Left ventricle myocardium inferior (tissue), 1 donor: ENCODE measurements around the gene PTPN3. TPM values are rescaled to one million over a fixed set of nuclear protein-coding genes. Genes with fewer than 3 reads are reported as not detected.

ENCODE experiments used
- DNase-seq: peaks from one replicate; pipeline ENCODE4 v3.0.0-alpha.2; 2020
- H3K27ac ChIP-seq: fragments of 200-600 bp; replicated peaks from 2 replicates; pipeline ENCODE4 v1.8.0; 2021
- H3K27me3 ChIP-seq: fragments of 200-600 bp; 2 replicates; pipeline ENCODE4 v1.8.0; 2021; ENCODE audit warnings: low read depth
- H3K36me3 ChIP-seq: fragments of 200-600 bp; 2 replicates; pipeline ENCODE4 v1.8.0; 2021
- H3K4me1 ChIP-seq: fragments of 200-600 bp; 2 replicates; pipeline ENCODE4 v1.8.0; 2021
- H3K4me3 ChIP-seq: fragments of 200-600 bp; 2 replicates; pipeline ENCODE4 v1.8.0; 2021; ENCODE audit warnings: mild to moderate bottlenecking, moderate library complexity
- H3K9me3 ChIP-seq: fragments of 200-600 bp; replicated peaks from 2 replicates; pipeline ENCODE4 v1.8.0; 2021
- CTCF ChIP-seq: fragments of 200-600 bp; IDR thresholded peaks from 2 replicates; pipeline ENCODE4 v1.8.0; 2021; ENCODE audit warnings: antibody characterized with exemption, mild to moderate bottlenecking, borderline replicate concordance
- intact Hi-C: fragments of 100-400 bp; cut with micrococcal nuclease; formaldehyde crosslinking; loops from one replicate; pipeline ENCODE4 v1.11.0; 2022
- total RNA-seq: library from RNA; stranded (reverse); fragmentation: NEBNext Ultra II Directional; extraction: Animal tissue kit (Norgen Biotek cat#: 25700); gene quantifications from one replicate; pipeline ENCODE4 v1.2.1, GENCODE V29; 2021
- donor health status: DM: no; HTN: yes; CAD: no; lungs with severe emphysema.

The PTPN3 gene
- total RNA-seq, 1 donor from 2014 or later = 27.4 TPM

- intact Hi-C loops = no loop called here
- Histone ChIP-seq H3K9me3 (no peaks in the 10 kb centered on the region), H3K27me3 (no peaks in the 10 kb centered on the region), H3K36me3 (no peaks in the 10 kb centered on the region), H3K27ac (no peak overlapping the region), H3K4me1 (no peaks in the 10 kb centered on the region), H3K4me3 (no peak overlapping the region)
- TF ChIP-seq CTCF = no peak
- no peak for DNase-seq
Observed at GRCh38 chr9:109487247-109487646, 10.9 kb downstream of the PTPN3 start.

GRCh38 chr9:109483744-109484429 is 14.2 kb downstream of the PTPN3 start:
- no peaks in the 10 kb centered on the region for H3K36me3 ChIP-seq
- DNase-seq = no peak
- intact Hi-C loops = no loop called here
- H3K4me1 ChIP-seq = no peaks in the 10 kb centered on the region
- H3K4me3 ChIP-seq = no peak overlapping the region
- no peaks in the 10 kb centered on the region for H3K9me3 ChIP-seq
- TF ChIP-seq CTCF = no peak
- no peak overlapping the region for H3K27ac ChIP-seq
- H3K27me3 ChIP-seq = no peaks in the 10 kb centered on the region

GRCh38 chr9:109482391-109482916 is 15.7 kb downstream of the PTPN3 start:
- no peaks in the 10 kb centered on the region for H3K36me3 ChIP-seq

GRCh38 chr9:109481856-109482255 is 16.3 kb downstream of the PTPN3 start:
- H3K36me3 ChIP-seq = no peaks in the 10 kb centered on the region
- peaks cover 10% of the 10 kb centered on the region for H3K4me1 ChIP-seq
- TF ChIP-seq CTCF = no peak
- no peaks in the 10 kb centered on the region for H3K27me3 ChIP-seq
- DNase-seq = no peak
- no peak overlapping the region for H3K4me3 ChIP-seq
- intact Hi-C loops = no loop called here
- no peak overlapping the region for H3K27ac ChIP-seq
- H3K9me3 ChIP-seq = no peaks in the 10 kb centered on the region

More at GRCh38 chr9:109482391-109482916, 15.7 kb downstream of the PTPN3 start:
- DNase-seq = no peak
- Histone ChIP-seq H3K27ac (no peak overlapping the region), H3K4me1 (peaks cover 4% of the 10 kb centered on the region), H3K4me3 (no peak overlapping the region), H3K27me3 (no peaks in the 10 kb centered on the region), H3K9me3 (no peaks in the 10 kb centered on the region)
- intact Hi-C loops = no loop called here
- TF ChIP-seq CTCF = no peak

GRCh38 chr9:109479822-109480221 is 18.3 kb downstream of the PTPN3 start:
- Histone ChIP-seq H3K27me3 (no peaks in the 10 kb centered on the region), H3K4me1 (peaks cover 23% of the 10 kb centered on the region), H3K36me3 (no peaks in the 10 kb centered on the region), H3K4me3 (no peak overlapping the region), H3K9me3 (no peaks in the 10 kb centered on the region), H3K27ac (no peak overlapping the region)
- TF ChIP-seq CTCF = no peak
- DNase-seq = no peak
- intact Hi-C loops = no loop called here
